C4-2B (cell line): Measurements from ENCODE around the gene BCL11B.

Source experiments
- H3K27ac ChIP-seq: fragments of 450-650 bp; 2 replicates; pipeline ENCODE4 v1.5.1; 2017
- CTCF ChIP-seq: fragments of 450-650 bp; conservative IDR thresholded peaks from 2 replicates; pipeline ENCODE4 v1.5.1; 2017; ENCODE audit warnings: mild to moderate bottlenecking
- ZFX ChIP-seq: fragments of 450-650 bp; IDR thresholded peaks from 2 replicates; pipeline ENCODE4 v1.6.1; 2017

Gene BCL11B

DNA sequence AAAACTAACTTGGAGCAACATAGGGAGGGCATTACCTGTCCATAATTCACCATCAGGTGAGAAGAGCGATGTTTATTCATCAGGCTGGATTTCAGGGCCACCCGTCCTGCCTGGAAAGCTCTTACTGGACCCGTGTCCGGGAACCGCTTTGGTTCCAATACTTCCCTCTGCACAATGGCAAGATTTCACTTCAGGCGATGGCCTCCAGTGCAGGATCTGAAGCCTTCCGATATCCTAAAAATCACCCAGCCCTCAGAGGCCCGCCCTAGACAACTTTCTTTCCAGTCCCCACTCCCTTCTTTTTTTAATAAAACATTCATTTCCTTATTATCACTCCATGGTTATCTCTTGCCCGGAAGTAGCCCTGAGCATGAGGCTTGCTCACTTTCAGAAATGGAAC lies 92.5 kb downstream of the BCL11B start:
- TF ChIP-seq ZFX (no peak), CTCF (no peak)
- H3K27ac ChIP-seq: no peak overlapping the region

DNA sequence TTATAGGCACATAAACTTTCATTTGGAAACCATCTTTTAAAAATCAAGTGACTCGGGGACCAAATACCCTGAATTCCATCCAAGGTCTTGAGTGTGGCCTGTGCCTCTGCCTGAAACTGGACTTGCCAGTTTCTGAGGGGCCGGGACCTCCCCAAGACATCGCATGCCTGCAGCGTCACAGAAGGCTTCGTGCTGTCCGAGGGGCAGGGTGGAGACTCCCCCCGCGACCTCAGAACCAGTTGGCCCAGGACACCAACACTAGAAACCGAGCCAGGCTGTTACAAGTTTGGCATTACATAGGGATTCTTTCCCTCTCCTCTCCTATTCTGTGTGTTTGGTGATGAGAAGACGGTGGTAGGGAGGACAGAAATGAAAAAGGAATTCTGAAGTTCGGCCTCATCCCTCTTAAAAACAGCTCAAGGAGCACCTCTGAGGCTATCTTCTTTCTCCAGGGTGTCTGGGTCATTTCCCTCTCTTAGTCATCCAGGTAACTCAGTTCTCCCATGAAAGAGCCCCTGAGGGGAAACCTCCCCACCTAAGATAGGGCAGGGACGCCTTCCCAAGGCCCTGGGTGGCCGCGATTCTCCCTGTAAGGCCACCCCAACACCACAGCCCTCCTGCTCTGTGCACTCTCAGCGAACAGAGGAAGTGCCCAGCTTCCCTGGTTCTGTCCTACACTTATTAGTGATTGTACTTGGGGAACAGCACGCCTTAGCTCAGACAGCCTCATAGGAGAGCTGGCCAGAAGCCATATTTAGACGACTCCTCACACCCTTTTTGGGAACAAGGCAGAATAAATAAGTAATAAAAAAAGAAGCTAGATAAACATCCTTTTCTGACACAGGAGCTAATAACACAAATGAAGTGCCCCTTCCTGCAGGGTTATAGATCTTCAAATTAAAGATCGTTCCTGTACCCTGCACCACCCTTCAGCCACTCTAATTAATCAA lies 93.8 kb downstream of the BCL11B start:
- H3K27ac ChIP-seq: no peak overlapping the region
- TF ChIP-seq ZFX: no peak
- TF ChIP-seq CTCF: no peak

DNA sequence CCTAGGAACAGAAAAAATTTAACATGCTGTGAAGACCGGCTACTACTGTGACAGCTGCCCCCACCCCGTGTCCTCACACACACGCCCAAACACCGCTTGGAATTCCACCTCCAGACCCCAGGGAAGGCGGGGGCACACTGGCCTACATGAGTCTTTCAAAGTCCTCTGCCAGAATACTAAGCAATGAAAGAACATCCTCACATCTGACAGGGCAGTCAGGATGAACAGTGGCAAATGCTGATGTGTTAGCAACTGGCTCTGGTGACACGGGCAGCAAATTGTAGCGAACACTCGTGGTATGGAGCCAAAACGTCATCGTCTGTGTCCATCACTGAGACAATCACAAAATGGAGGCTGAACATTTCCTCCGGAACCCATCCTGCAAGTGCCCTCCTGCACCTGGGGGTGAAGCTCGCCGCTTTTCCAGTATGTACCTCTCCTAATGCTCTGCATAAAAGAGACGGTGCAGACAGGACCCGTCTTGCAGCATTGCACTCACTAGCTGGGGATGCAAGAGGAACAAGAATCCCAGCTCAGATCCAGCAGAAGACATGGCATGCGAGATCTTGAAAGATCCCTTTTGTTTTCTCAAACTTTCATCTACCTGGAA lies 94.8 kb downstream of the BCL11B start:
- TF ChIP-seq ZFX (no peak), CTCF (no peak)
- H3K27ac ChIP-seq: no peak overlapping the region

DNA sequence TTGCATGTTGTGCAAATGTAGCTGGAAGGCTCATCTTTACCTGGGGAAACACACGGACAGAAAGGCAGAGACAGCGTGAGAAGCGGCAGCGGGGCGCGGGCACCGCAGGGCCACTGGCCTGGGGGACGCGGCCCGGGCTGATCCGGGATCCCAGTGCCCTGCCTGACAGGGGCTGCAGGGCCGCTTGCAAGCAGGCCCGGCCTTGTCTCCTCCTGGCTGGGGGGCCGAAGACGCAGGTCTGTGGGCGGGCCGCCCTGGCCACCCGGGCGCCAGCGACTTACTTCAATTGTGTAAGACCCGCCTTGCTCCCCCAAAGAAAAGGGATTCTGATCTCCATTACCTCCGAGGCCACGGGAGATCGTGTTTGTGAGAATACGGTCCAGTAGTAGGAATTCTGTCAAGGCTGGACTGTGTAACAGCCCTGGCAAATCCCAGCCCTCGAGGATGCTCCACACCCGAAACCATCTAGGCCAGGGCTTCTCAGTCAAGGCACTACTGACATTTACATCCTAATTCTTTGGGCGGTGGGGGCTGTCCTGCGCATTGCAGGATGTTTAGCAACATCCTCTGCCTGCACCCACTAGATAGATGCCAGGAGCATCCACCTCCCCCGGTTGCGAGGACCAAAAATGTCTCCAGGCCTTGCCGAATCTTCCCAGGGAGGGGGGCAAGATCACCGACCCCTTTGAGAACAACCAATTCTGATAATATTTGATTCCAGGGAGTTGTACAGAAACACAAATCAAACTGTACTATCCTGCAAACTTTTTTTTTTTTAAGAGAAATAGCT lies 95.6 kb downstream of the BCL11B start:
- no peak for TF ChIP-seq CTCF
- TF ChIP-seq ZFX: no peak
- no peak overlapping the region for H3K27ac ChIP-seq

- no peak for TF ChIP-seq ZFX
- no peak for TF ChIP-seq CTCF
- H3K27ac ChIP-seq: no peak overlapping the region
Measured at GRCh38 chr14:99175331-99176155, 96.5 kb downstream of the BCL11B start.

- TF ChIP-seq ZFX: no peak
- TF ChIP-seq CTCF: no peak
- no peak overlapping the region for H3K27ac ChIP-seq
Measured at GRCh38 chr14:99174770-99175319, 97.2 kb downstream of the BCL11B start.
